K562 (cell line): ENCODE results near the gene LMO7.

Experiments
- CHD1 ChIP-seq: fragments of 200-600 bp; sonication (generic); IDR thresholded peaks from one replicate; pipeline ENCODE4 v1.6.1; 2012; ENCODE audit warnings: mild to moderate bottlenecking, moderate library complexity, low read length, inconsistent platforms
- COPS2 ChIP-seq: fragments of 450-650 bp; conservative IDR thresholded peaks from 2 replicates; pipeline ENCODE4 v1.6.1; 2016; ENCODE audit warnings: mild to moderate bottlenecking, moderate library complexity
- CREBBP ChIP-seq: IDR thresholded peaks from one replicate; pipeline ENCODE4 v1.6.1; 2012; ENCODE audit warnings: low read depth, mild to moderate bottlenecking, control low read depth, inconsistent platforms, low read length
- EZH2 ChIP-seq: IDR thresholded peaks from 2 replicates; pipeline ENCODE4 v1.6.1; 2012; ENCODE audit warnings: low read depth, mild to moderate bottlenecking, inconsistent platforms, low read length, borderline replicate concordance
- GABPB1 ChIP-seq: sonication (generic); formaldehyde crosslinking; IDR thresholded peaks from 2 replicates; pipeline ENCODE4 v1.8.0; 2022; ENCODE audit warnings: mild to moderate bottlenecking, missing genetic modification reagents
- GMEB1 ChIP-seq: fragments of 250-450 bp; sonication (Bioruptor Pico); IDR thresholded peaks from 2 replicates; pipeline ENCODE4 v1.4.0; 2020; ENCODE audit warnings: mild to moderate bottlenecking
- NFE2L1 ChIP-seq: fragments of 450-650 bp; IDR thresholded peaks from 2 replicates; pipeline ENCODE4 v1.6.1; 2016; ENCODE audit warnings: missing genetic modification characterization, low read depth, mild to moderate bottlenecking, missing compliant biosample characterization, moderate library complexity, borderline replicate concordance
- POLR2A ChIP-seq: fragments of 450-650 bp; conservative IDR thresholded peaks from 2 replicates; pipeline ENCODE4 v1.6.1; 2016
- POLR2AphosphoS5 ChIP-seq: IDR thresholded peaks from 2 replicates; pipeline ENCODE4 v1.6.1; 2011; ENCODE audit warnings: mild to moderate bottlenecking, low read depth, low read length, moderate library complexity; ENCODE audit not compliant: control insufficient read depth, insufficient read depth
- RHOXF2B ChIP-seq: fragments of 250-450 bp; sonication (Bioruptor Pico); conservative IDR thresholded peaks from 2 replicates; pipeline ENCODE4 v1.5.1; 2021
- TEAD1 ChIP-seq, 2 experiments: fragments of 450-650 bp in 1 of 2; sonication (generic) in 1 of 2; formaldehyde crosslinking; IDR thresholded peaks; 2 replicates each; pipeline versions ENCODE4 v1.4.0 to v1.8.0; 2020 to 2022; ENCODE audit warnings: mild to moderate bottlenecking in 2 of 2, missing genetic modification reagents in 1 of 2
- ZBTB7A ChIP-seq: IDR thresholded peaks from 2 replicates; pipeline ENCODE4 v1.6.1; 2011; ENCODE audit warnings: low read depth, mild to moderate bottlenecking, low read length, moderate library complexity, borderline replicate concordance; ENCODE audit not compliant: control insufficient read depth
- TF ChIP-seq, protein P1 (sequence below), 3 experiments: IDR thresholded peaks in 2 of 3; conservative IDR thresholded peaks in 1 of 3; 2 replicates each; pipeline ENCODE4 v1.5.1; 2011 to 2012; ENCODE audit warnings: low read length in 3 of 3, mild to moderate bottlenecking in 3 of 3, control low read depth in 2 of 3, improper control_type of control experiment in 1 of 3, inconsistent platforms in 1 of 3, low read depth in 1 of 3, mixed read lengths in 1 of 3, moderate library complexity in 1 of 3; ENCODE audit not compliant: insufficient read depth in 2 of 3

GRCh38 chr13:75603038-75603437, 33.1 kb upstream of the LMO7 start:
- TF ChIP-seq RHOXF2B (CRISPR knock-in tag) (no peak), GABPB1 (CRISPR knock-in tag) (no peak), CREBBP (no peak), POLR2A (no peak), POLR2AphosphoS5 (no peak), GMEB1 (no peak), ZBTB7A (no peak), NFE2L1 (tag) (no peak), CHD1 (no peak), EZH2 (no peak), COPS2 (no peak), TEAD1 (CRISPR knock-in tag; IDR thresholded peaks at IDR 0.05) (no peak)
- TF ChIP-seq, protein P1, sequence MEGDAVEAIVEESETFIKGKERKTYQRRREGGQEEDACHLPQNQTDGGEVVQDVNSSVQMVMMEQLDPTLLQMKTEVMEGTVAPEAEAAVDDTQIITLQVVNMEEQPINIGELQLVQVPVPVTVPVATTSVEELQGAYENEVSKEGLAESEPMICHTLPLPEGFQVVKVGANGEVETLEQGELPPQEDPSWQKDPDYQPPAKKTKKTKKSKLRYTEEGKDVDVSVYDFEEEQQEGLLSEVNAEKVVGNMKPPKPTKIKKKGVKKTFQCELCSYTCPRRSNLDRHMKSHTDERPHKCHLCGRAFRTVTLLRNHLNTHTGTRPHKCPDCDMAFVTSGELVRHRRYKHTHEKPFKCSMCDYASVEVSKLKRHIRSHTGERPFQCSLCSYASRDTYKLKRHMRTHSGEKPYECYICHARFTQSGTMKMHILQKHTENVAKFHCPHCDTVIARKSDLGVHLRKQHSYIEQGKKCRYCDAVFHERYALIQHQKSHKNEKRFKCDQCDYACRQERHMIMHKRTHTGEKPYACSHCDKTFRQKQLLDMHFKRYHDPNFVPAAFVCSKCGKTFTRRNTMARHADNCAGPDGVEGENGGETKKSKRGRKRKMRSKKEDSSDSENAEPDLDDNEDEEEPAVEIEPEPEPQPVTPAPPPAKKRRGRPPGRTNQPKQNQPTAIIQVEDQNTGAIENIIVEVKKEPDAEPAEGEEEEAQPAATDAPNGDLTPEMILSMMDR (IDR thresholded peaks at IDR 0.05 in 2 of 3, conservative IDR thresholded peaks at IDR 0.05 in 1 of 3; ENCODE audit: insufficient read depth in 2 of 3, low read depth in 1 of 3, low read length in 3 of 3), result no peak
